Right lobe of liver (tissue), 4 donors: Measurements from ENCODE around the gene PTPN1.

Experiments used
- POLR2A ChIP-seq: fragments of 450-650 bp; IDR thresholded peaks from one replicate; pipeline ENCODE4 v1.6.1; 2017; ENCODE audit warnings: antibody characterized with exemption, mild to moderate bottlenecking
- TF ChIP-seq, protein P1 (sequence below), 4 donors: fragments of 200-600 bp in 3 of 4; fragments of 450-650 bp in 1 of 4; IDR thresholded peaks; one replicate each; pipeline versions ENCODE4 v1.5.1 to v1.8.0; 2016 to 2022; ENCODE audit warnings: antibody characterized with exemption in 4 of 4, mild to moderate bottlenecking in 2 of 4
- donor health status: DM: no; HTN: no; CAD: no.
- donor health status: DM: no; HTN: no; CAD: no.
- donor health status: DM: no; HTN: yes; CAD: no.

DNA sequence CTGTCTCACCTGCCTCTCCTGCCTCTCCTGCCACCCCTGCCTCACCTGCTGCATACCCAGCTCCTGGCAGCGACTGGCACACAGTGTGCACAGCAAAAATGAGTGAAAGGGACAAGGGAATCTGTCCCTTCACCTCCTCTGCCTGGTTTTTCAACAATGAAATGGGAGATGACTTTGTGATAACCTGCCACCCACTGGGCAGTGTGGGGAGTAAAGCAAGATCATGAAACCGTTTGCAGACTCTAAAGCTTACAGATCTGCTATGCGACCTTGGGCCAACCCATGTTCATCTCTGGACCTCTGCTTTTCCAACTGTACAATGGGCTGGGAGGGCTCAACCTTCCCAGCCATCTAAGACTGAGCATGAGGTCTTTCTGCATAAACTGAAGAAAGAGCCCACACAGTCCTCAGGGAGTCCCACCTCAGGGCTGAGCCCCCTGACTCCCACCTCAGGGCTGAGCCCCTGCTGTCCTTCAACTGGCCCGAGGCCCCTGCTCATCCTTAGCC, 100.1 kb downstream of the PTPN1 start:
- TF ChIP-seq, protein P1, sequence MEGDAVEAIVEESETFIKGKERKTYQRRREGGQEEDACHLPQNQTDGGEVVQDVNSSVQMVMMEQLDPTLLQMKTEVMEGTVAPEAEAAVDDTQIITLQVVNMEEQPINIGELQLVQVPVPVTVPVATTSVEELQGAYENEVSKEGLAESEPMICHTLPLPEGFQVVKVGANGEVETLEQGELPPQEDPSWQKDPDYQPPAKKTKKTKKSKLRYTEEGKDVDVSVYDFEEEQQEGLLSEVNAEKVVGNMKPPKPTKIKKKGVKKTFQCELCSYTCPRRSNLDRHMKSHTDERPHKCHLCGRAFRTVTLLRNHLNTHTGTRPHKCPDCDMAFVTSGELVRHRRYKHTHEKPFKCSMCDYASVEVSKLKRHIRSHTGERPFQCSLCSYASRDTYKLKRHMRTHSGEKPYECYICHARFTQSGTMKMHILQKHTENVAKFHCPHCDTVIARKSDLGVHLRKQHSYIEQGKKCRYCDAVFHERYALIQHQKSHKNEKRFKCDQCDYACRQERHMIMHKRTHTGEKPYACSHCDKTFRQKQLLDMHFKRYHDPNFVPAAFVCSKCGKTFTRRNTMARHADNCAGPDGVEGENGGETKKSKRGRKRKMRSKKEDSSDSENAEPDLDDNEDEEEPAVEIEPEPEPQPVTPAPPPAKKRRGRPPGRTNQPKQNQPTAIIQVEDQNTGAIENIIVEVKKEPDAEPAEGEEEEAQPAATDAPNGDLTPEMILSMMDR (IDR thresholded peaks at IDR 0.05), result peak in 3 of 4 donors; percentile 9 to 23 (median 10)
- no peak for TF ChIP-seq POLR2A
